Measurements from ENCODE around the gene MAGEB3.

DNA sequence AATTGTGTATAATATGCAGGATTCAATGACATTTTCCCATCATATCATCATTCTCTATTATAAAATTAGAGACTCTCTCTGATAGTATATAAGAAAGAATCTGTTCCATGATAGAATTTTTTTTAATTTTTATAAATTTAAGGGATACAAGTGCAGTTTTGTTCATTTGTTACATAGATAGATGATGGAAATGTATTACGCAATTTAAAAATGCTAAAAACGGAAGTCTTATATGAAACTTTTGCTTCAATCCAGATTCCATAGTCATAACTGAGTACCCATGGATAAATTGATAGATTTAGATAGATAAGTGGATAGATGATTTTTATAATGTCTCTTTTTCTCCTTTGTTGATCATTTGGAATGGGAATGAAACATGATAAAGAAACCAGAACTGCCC lies 40.0 kb upstream of the MAGEB3 start:
- TF ChIP-seq JUN (IDR thresholded peaks at IDR 0.05; ENCODE audit: borderline replicate concordance, low read depth, low read length), result no peak
- no peak for TF ChIP-seq JUN (CRISPR knock-in tag; IDR thresholded peaks at IDR 0.05; ENCODE audit: borderline replicate concordance)
- no peak for TF ChIP-seq ZNF644 (tag; IDR thresholded peaks at IDR 0.05; ENCODE audit: low read depth)
- no peak for TF ChIP-seq ZNF444 (CRISPR knock-in tag; IDR thresholded peaks at IDR 0.05)
- no peak for TF ChIP-seq CTCF (IDR thresholded peaks at IDR 0.05 in 2 of 3, conservative IDR thresholded peaks at IDR 0.05 in 1 of 3; ENCODE audit: insufficient read depth in 2 of 3, low read depth in 1 of 3, low read length in 3 of 3)
- no peak for TF ChIP-seq FOXP4 (CRISPR knock-in tag; IDR thresholded peaks at IDR 0.05; ENCODE audit: borderline replicate concordance)
- TF ChIP-seq KAT7 (CRISPR knock-in tag; IDR thresholded peaks at IDR 0.05; ENCODE audit: borderline replicate concordance), result no peak
- TF ChIP-seq, protein P1, sequence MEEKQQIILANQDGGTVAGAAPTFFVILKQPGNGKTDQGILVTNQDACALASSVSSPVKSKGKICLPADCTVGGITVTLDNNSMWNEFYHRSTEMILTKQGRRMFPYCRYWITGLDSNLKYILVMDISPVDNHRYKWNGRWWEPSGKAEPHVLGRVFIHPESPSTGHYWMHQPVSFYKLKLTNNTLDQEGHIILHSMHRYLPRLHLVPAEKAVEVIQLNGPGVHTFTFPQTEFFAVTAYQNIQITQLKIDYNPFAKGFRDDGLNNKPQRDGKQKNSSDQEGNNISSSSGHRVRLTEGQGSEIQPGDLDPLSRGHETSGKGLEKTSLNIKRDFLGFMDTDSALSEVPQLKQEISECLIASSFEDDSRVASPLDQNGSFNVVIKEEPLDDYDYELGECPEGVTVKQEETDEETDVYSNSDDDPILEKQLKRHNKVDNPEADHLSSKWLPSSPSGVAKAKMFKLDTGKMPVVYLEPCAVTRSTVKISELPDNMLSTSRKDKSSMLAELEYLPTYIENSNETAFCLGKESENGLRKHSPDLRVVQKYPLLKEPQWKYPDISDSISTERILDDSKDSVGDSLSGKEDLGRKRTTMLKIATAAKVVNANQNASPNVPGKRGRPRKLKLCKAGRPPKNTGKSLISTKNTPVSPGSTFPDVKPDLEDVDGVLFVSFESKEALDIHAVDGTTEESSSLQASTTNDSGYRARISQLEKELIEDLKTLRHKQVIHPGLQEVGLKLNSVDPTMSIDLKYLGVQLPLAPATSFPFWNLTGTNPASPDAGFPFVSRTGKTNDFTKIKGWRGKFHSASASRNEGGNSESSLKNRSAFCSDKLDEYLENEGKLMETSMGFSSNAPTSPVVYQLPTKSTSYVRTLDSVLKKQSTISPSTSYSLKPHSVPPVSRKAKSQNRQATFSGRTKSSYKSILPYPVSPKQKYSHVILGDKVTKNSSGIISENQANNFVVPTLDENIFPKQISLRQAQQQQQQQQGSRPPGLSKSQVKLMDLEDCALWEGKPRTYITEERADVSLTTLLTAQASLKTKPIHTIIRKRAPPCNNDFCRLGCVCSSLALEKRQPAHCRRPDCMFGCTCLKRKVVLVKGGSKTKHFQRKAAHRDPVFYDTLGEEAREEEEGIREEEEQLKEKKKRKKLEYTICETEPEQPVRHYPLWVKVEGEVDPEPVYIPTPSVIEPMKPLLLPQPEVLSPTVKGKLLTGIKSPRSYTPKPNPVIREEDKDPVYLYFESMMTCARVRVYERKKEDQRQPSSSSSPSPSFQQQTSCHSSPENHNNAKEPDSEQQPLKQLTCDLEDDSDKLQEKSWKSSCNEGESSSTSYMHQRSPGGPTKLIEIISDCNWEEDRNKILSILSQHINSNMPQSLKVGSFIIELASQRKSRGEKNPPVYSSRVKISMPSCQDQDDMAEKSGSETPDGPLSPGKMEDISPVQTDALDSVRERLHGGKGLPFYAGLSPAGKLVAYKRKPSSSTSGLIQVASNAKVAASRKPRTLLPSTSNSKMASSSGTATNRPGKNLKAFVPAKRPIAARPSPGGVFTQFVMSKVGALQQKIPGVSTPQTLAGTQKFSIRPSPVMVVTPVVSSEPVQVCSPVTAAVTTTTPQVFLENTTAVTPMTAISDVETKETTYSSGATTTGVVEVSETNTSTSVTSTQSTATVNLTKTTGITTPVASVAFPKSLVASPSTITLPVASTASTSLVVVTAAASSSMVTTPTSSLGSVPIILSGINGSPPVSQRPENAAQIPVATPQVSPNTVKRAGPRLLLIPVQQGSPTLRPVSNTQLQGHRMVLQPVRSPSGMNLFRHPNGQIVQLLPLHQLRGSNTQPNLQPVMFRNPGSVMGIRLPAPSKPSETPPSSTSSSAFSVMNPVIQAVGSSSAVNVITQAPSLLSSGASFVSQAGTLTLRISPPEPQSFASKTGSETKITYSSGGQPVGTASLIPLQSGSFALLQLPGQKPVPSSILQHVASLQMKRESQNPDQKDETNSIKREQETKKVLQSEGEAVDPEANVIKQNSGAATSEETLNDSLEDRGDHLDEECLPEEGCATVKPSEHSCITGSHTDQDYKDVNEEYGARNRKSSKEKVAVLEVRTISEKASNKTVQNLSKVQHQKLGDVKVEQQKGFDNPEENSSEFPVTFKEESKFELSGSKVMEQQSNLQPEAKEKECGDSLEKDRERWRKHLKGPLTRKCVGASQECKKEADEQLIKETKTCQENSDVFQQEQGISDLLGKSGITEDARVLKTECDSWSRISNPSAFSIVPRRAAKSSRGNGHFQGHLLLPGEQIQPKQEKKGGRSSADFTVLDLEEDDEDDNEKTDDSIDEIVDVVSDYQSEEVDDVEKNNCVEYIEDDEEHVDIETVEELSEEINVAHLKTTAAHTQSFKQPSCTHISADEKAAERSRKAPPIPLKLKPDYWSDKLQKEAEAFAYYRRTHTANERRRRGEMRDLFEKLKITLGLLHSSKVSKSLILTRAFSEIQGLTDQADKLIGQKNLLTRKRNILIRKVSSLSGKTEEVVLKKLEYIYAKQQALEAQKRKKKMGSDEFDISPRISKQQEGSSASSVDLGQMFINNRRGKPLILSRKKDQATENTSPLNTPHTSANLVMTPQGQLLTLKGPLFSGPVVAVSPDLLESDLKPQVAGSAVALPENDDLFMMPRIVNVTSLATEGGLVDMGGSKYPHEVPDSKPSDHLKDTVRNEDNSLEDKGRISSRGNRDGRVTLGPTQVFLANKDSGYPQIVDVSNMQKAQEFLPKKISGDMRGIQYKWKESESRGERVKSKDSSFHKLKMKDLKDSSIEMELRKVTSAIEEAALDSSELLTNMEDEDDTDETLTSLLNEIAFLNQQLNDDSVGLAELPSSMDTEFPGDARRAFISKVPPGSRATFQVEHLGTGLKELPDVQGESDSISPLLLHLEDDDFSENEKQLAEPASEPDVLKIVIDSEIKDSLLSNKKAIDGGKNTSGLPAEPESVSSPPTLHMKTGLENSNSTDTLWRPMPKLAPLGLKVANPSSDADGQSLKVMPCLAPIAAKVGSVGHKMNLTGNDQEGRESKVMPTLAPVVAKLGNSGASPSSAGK (IDR thresholded peaks at IDR 0.05), result no peak
- TF ChIP-seq RBFOX2 (IDR thresholded peaks at IDR 0.05; ENCODE audit: low read depth, low read length), result no peak
- no peak for TF ChIP-seq FOXK2 (conservative IDR thresholded peaks at IDR 0.05 in 1 of 2, IDR thresholded peaks at IDR 0.05 in 1 of 2; ENCODE audit: low read depth in 2 of 2)
- no peak for TF ChIP-seq CBFB (CRISPR knock-in tag; IDR thresholded peaks at IDR 0.05)
- TF ChIP-seq, protein P2, sequence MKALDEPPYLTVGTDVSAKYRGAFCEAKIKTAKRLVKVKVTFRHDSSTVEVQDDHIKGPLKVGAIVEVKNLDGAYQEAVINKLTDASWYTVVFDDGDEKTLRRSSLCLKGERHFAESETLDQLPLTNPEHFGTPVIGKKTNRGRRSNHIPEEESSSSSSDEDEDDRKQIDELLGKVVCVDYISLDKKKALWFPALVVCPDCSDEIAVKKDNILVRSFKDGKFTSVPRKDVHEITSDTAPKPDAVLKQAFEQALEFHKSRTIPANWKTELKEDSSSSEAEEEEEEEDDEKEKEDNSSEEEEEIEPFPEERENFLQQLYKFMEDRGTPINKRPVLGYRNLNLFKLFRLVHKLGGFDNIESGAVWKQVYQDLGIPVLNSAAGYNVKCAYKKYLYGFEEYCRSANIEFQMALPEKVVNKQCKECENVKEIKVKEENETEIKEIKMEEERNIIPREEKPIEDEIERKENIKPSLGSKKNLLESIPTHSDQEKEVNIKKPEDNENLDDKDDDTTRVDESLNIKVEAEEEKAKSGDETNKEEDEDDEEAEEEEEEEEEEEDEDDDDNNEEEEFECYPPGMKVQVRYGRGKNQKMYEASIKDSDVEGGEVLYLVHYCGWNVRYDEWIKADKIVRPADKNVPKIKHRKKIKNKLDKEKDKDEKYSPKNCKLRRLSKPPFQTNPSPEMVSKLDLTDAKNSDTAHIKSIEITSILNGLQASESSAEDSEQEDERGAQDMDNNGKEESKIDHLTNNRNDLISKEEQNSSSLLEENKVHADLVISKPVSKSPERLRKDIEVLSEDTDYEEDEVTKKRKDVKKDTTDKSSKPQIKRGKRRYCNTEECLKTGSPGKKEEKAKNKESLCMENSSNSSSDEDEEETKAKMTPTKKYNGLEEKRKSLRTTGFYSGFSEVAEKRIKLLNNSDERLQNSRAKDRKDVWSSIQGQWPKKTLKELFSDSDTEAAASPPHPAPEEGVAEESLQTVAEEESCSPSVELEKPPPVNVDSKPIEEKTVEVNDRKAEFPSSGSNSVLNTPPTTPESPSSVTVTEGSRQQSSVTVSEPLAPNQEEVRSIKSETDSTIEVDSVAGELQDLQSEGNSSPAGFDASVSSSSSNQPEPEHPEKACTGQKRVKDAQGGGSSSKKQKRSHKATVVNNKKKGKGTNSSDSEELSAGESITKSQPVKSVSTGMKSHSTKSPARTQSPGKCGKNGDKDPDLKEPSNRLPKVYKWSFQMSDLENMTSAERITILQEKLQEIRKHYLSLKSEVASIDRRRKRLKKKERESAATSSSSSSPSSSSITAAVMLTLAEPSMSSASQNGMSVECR (CRISPR knock-in tag; IDR thresholded peaks at IDR 0.05), result no peak
- TF ChIP-seq KDM5B (IDR thresholded peaks at IDR 0.05; ENCODE audit: insufficient replicate concordance, low read depth, low read length), result no peak
